ENCODE data around the gene GPC5.
"Not testable (repeated sequence)": the region's sequence is repeated elsewhere in the genome, so short reads cannot be mapped to it uniquely, and the experiment has no call there.

The GPC5 gene

DNA sequence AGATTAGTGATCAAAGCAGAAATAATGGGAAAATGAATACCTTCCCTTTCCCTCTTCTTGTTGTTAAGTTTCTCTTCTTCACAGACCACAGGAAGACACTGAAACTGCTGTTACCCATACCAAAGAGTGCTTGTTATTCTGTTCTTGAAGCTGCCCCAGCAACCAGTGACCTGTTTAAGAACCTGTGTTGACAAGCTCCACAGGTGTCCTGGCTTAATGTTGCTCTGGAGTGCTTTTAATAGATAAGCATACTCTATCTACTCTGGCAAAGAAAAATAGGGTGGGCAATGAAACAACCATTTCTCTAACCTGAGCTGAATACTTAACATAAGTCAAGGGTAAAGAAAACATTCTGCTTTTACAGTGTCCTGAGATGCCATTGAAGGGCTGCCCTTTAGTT lies 1321.4 kb downstream of the GPC5 start:
- no peak for DNase-seq

DNA sequence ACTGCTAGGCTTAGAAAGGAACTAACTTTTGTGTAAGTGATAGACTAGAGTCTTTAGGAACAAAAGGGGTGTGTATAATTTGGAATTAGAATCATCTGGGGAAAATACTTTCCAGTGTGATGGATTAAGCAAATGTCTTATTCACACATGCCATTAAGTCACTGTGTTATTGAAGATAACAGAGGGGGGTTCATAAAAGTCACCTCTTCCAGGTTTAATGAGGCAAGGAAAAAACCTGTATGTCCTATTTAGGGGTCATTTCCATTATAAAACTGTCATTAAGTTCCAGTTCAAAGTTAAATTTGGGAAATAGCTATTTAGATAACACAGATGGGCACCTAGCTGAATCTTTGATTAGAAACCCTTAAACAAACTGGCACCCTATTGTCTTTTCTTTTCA lies 1323.2 kb downstream of the GPC5 start:
- DNase-seq = no peak

DNA sequence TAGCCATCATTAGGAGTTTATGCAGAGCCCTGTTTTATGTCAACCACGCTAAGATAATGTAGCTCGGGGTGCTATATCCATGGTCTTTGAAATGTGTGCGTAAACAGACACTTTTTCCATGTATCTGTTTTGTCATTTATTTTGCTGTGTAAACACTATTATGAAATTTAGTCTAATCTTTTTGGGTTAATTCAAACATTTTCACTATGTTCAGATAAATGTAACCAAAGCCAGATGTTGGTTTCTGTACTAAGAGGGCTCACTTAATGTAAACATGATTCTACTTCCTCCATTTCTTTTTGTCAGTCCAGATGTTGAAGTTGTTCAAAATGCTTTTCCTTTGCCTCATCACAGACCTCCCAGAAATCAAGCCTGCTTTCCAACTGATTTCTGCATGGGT lies 1328.7 kb downstream of the GPC5 start:
- no peak for DNase-seq

DNA sequence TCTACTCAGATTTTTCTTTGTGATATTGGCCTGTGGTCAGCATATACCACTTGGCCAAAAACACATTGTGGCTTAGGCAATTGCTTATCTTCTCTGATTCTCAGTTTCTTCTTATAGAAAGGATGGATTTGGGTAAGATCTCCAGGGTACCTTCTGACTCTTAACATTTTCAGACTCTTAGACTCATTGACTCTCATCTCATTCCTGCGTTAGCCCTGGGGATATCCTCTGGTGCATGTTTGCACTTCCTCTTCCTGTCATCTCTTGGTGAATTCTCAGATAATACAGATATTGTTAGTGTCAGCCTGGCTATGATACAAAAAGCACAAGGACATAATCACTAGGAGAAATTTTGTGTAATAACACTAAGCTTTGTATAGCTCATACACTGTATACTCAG lies 1335.6 kb downstream of the GPC5 start:
- no peak for DNase-seq

DNA sequence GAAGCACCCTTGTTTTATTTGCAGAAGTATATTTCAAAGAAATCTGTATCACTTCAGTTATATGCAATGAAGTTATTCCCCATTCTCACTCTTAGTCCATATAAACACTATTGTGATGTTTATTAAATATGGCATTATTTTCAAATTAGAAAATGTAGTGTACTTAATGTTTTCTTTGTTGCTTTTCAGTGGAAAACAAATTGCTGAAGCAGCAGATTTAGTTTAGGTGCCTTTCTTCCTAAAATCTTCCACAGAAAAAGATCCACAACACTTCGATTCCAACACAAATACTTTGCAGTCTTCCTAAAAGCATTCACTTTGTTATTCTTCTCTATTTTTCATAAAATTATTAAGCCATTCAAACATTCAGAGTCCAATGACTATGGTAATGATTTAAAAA lies 1336.1 kb downstream of the GPC5 start:
- DNase-seq = no peak

DNA sequence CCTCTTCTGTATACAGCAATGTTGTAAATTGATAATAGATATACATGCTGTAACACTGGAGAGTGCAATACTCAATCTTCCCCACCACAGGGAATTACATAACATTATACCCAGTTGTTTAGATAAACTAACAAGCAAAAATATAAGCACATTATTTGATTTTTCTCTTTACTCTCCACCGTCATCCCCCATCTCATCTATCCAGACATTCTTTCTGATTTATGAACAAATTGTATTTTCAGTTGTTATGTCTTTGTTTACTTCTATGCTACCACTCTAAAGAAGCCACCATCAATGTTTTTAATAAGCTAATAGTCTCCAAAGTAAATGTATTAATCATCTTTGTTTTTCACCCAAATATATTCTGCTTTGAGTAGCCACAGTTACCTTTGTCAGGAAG lies 1337.5 kb downstream of the GPC5 start:
- DNase-seq = no peak

DNA sequence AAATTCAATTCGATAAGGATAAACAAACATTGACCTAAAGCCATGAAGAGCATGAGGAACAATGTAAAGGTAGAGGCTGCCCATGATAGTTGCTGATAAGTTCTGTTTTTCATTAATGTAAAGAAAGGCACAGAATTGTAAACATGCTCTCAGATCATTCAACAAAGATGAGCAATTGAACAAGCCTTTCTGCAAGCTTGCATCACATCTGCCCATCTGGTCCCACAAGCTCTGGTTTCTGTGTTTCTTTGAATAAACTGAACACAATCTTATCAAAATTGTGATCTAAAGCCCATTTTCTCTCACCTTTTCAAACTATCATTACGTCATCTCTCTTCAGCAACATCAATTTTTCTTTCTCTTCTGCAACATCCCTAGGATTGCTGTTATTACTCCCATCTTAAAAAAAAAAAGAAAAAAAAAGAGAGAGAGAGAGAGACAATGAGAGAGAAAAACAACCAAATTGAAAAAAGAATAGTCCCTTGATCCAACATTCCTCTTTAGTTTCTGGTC lies 1340.9 kb downstream of the GPC5 start:
- no peak for DNase-seq

DNA sequence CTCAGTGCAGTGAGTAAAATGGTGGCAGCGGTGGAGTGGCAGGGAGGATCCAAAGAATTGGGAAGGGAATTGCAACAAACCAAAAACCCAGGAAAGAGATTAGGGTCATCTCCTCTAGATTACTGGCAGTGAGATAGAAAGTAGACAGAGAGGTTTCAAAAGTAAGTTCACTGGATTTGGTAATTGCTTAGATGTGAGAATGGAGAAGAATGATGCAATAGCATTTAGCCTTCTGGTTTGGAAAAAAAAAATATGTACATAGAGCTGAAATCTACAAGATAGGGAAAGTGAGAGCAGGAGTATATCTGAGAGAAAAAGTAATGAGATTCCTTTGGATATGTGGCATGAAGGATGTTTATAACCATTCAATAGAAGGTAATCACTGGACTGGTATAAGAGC lies 1345.6 kb downstream of the GPC5 start:
- DNase-seq = no peak

DNA sequence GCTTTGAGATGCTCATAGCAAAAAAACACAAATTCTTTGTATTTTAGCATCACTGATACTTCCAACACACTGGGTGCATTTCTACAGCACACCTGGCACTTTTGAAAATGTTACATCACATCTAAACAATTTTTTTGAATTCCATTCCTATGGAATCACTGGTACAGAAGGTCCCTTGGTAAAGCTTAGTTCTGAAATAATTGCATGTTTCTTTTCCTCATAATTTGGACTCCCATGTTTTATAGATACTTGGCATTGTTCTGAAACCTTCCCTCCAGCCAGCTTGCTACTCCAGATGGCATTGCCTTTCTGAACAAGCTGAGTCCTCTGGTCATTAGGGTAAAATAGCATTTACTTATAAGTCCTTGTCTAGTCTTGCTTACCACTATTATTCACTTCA lies 1346.8 kb downstream of the GPC5 start:
- no peak for DNase-seq

DNA sequence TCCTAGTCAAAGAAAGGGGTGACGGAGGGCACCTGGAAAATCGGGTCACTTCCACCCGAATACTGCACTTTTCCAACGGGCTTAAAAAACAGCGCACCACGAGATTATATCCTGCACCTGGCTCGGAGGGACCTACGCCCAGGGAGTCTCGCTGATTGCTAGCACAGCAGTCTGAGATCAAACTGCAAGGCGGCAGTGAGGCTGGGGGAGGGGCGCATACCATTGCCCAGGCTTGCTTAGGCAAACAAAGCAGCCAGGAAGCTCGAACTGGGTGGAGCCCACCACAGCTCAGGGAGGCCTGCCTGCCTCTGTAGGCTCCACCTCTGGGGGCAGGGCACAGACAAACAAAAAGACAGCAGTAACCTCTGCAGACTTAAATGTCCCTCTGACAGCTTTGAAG lies 1354.3 kb downstream of the GPC5 start:
- not testable (repeated sequence) for DNase-seq

DNA sequence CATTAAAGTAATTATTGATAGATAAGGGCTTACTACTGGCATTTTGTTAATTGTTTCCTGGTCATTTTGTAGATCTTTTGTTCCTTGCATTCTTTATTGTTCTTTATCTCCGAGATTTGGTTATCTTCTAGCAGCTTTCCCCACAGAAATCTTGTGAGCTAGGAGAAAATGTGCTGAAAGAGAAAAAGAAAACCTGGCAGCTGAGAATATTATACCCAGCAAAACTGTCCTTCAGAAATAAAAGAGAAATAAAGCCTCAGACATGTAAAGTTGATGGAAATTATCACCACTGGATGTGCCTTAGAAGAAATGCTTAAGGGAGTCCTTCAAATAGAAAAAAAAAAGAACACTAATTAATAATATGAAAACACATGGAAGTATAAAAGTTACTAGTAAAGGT lies 1363.3 kb downstream of the GPC5 start:
- DNase-seq = no peak

DNA sequence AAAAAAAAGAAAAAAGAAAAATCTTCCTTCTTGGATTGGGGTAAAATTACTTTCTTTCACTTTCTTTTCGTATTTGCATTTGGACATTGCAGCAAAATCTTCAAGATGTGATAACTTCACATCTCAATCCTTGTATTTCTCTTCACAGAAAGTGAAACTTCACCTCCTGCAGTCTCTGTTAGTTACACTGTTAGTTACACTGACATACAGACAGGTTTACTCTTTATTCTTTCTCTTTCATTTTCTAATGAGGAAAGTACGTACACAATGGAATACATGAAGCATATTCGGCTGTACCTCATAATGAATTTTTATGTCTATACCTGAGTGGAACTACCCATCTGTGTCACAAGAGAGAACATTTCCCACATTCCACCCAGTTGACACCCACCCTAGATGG lies 1369.0 kb downstream of the GPC5 start:
- no peak for DNase-seq

DNA sequence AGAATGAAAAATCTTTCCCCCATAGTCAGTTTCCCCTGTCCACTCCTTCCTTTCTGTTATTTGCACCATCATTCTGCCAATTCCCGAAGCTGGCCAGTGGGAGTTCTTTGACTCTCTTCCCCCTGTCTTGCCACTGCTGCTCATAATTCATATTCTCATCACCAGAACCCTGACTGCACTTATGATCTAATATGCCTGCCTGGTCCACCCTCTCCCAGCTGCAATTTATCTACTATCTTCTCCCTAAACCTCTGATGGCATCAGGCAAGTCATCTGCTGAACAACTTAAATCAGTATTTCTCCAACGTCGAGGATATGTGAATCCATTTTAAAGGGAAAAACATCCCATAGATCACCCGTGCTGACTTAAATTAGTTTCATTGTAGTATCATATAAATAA lies 1370.2 kb downstream of the GPC5 start:
- DNase-seq = no peak

DNA sequence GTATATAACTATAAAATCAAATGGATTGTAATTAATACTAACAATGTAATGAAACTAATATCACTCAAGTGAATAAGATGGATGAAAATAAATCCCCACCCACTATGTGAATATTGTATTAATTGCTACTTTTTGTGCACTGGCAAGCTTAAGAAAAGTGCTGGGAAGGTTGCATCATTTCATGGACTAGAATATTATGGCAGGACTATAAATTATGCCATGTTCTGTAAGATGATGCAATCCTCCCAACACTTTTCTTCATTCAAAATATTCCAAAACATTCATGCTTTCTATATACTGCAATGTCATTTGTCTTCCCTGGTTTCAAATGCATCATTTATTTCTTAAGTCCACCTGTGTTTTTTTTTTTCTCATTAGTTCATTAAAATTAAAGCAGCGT lies 1370.6 kb downstream of the GPC5 start:
- no peak for DNase-seq

DNA sequence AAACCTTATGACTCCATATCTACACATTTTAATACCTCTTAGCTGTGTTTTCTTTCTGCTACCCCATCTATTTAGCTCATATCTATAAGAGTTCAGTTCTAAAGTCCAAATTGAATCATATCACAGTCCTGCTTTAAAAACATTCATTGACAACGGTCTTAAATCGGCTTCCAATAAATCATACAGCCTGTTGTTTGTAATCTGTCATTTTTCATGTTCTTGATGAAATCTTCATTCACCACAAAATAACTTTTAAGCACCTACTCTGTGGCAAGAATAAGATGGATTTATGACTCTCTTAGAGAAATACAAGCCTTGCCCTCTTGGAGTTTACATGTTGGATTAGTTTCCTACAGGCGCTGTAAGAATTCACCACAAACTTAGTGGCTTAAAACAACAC lies 1377.2 kb downstream of the GPC5 start:
- no peak for DNase-seq

DNA sequence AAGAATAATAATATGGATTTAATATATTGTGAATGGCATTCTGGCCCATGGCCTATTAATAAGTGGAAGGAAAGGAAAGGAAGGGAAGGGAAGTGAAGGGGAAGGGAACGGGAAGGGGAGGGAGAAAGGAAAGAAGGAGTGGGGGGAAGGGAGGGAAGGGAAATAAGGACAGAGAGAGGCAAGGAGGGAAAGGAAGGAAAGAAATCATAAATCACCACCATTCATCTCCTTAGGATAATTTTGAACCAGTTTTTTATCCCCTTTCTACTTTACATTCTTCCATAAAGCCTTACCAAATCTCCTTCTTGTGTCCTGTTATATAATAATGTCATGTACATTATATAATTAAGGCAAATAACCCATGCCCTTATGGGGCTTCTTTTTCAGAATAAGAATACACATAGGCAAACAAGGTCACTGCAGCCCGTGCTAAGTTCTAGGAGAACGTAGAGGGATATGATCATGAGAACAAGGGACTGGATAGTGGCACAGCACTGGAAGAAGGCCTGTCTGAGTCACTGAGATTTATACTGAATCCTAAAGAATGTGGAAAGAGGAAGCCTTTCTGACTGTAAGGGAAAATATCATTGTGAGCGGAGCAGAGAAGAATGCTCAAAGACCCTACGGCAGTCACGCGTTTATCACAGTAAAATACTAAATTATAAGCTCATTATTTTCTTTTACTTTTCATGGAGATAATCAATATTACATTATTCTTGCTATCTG lies 1383.7 kb downstream of the GPC5 start:
- DNase-seq = no peak

DNA sequence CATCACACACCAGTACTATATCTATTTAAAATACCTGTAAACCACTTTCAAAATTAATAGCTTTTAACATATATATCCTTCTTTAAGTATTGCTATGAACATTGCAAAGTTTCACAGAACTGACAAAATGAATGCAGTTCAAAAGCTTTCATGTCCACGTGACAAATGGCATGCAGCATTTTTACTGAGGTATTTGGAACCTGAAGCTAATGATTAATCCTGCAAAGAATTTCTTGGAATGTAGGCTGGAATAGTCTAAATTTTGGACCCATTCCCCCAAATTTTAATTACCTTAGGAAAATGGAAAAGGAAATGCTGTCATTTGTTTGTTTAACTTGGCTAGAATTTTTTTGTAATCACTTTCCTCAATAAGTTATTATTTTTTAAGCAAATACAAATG lies 1404.4 kb downstream of the GPC5 start:
- DNase-seq = no peak

DNA sequence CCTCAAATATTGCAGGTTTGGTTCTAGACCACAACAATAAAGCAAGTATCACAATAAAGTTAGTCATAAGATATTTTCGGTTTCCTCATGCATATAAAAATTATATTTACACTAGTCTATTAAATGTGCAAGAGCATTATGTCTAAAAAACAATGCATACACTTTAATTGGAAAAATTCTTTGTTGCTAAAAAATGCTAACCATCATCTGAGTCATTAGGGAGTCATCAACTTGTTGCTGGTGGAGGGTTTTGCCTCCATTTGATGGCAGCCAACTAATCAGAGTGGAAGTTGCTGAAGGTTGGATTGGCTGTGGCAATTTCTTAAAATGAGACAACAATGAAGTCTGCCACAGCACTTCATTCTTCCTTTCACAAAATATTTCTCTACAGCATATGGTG lies 1405.9 kb downstream of the GPC5 start:
- DNase-seq = no peak

DNA sequence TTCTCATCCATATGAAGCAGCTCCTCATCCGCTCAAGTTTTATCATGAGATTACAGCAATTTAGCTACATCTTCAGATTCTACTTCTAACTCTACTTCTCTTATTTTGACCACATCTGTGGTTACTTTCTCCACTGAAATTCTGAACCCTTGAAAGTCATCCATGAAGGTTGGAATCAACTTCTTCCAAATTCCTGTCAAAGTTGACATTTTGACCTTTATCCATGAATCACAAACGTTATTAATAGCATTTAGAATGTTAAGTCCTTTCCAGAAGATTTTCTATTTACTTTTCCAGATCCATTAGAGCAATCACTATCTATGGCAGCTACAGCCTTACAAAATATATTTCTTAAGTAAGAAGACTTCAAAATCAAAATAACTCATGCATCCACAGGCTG lies 1406.5 kb downstream of the GPC5 start:
- no peak for DNase-seq

DNA sequence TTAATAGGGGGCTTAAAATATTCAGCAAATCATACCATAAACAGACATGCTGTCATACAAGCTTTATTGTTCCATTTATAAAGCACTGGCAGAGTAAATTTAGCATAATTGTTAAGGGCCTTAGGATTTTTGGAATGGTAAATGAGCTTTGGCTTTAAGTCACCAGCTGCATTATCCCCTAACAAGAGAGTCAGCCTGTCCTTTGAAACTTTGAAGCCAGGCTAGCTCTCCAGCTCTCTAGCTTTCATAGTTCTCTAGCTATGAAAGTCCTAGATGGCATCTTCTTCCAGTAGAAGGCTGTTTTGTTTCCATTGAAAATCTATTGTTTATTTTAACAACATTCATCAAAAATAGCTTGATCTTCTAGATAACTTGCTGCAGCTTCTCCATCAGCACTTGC lies 1407.3 kb downstream of the GPC5 start:
- DNase-seq = no peak

DNA sequence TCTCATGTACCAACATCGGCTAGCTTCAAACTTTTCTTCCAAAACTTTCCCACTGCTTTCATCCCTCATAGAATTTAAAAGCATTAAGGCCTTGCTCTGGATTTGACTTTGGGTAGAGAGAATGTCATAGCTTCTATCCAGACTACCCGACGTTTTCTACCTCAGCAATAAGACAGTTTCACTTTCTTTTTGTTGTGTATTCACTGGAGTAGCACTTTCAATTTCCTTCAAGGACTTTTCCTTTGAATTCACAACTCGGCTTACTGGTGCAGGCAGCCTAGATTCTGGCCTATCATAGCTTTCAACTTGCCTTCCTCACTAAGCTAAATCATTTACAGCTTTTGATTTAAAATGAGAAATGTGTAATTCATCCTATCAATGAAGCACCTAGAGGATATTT lies 1407.8 kb downstream of the GPC5 start:
- no peak for DNase-seq

DNA sequence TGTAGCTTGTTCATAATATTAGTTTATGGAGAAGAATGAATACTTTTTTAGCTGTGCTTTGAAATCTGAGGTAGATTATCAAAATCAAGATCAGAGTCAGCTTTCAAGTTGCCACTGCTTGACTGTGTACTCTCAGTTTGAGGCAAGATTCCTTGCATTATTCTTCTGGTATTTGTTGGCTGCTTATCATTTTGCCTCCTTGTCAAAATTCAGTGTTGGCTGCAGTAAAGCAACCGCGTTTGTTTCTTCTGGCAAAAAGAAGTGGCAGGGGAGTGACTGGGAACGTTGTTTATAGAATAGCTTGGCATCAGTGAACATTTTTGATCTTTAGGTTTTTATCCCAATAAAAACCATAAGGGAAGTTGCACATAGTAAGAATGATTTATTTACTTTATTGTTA lies 1408.9 kb downstream of the GPC5 start:
- DNase-seq = no peak

DNA sequence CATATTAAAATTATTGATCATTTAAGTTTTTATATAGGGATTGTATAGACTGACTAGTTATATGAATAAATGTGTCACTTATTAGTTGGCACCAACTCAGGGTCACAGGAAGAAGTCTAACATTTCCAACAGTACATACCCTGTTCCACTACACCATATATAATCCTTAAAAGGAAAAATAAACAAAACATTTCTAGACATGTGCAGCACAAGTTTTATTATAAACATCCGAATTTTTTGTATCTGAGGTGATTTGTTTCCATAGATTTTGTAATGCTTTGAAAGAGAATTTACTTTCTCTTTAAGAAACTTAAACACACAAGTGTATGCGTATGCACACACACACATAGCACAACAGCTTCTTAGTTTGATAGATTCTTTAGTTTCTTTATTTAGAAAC lies 1409.5 kb downstream of the GPC5 start:
- no peak for DNase-seq

DNA sequence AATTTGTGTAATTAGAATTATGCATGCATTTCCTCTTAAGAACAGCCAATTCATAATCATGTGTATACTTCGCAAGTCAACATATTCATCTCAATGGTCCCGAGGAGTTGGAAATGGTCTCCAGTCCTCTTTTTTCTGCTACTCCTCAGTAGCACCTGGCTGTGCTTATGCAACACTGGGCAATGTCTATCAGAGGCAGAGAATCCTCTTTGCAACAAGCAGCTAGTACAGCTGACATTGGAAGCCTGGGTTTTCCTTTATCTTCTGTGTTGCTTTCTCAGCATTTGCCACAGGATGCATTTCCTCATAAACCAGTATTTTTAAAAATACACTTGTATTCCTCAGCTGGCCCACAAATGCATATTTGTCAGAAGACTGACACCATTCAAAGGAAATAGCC lies 1422.9 kb downstream of the GPC5 start:
- no peak for DNase-seq

DNA sequence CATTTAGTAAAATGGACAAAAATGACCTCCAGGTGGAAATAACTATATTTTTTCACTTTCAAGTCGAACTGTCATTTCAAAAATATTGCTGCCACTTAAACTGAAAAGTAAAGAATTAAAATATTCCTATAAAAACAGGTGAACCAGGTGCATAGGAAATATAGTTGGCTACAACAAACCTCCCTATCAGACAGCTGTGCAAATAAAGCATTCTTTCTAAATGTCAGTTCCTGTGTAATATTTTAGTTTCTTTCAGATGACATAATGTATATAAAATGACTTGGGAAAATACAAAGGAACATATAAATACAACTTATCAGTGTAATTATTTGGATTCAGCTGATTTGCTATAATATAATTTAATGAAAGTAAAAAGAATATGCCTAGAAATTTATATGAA lies 1424.6 kb downstream of the GPC5 start:
- DNase-seq = no peak

Measured in cerebellar nuclear complex (tissue), 1 donor.